Suprapubic skin (tissue), 4 donors: ENCODE results near the gene CHODL.

Experiments
- POLR2A ChIP-seq, 2 donors: fragments of 450-650 bp; IDR thresholded peaks; one replicate each; pipeline ENCODE4 v1.6.1; 2017; ENCODE audit warnings: antibody characterized with exemption in 2 of 2, mild to moderate bottlenecking in 2 of 2, moderate library complexity in 2 of 2
- POLR2AphosphoS5 ChIP-seq, 3 donors: sonication (generic); formaldehyde crosslinking; IDR thresholded peaks; one replicate each; pipeline ENCODE4 v1.6.1; 2017; ENCODE audit warnings: antibody characterized with exemption in 3 of 3
- TF ChIP-seq, protein P1 (sequence below), 2 donors: fragments of 200-600 bp in 1 of 2; fragments of 450-650 bp in 1 of 2; sonication (generic) in 1 of 2; IDR thresholded peaks; one replicate each; pipeline ENCODE4 v1.5.1; 2016 to 2019; ENCODE audit warnings: antibody characterized with exemption in 2 of 2, mild to moderate bottlenecking in 1 of 2, moderate library complexity in 1 of 2

GRCh38 chr21:18294100-18294499, 49.5 kb downstream of the CHODL start:
- TF ChIP-seq, protein P1, sequence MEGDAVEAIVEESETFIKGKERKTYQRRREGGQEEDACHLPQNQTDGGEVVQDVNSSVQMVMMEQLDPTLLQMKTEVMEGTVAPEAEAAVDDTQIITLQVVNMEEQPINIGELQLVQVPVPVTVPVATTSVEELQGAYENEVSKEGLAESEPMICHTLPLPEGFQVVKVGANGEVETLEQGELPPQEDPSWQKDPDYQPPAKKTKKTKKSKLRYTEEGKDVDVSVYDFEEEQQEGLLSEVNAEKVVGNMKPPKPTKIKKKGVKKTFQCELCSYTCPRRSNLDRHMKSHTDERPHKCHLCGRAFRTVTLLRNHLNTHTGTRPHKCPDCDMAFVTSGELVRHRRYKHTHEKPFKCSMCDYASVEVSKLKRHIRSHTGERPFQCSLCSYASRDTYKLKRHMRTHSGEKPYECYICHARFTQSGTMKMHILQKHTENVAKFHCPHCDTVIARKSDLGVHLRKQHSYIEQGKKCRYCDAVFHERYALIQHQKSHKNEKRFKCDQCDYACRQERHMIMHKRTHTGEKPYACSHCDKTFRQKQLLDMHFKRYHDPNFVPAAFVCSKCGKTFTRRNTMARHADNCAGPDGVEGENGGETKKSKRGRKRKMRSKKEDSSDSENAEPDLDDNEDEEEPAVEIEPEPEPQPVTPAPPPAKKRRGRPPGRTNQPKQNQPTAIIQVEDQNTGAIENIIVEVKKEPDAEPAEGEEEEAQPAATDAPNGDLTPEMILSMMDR (IDR thresholded peaks at IDR 0.05), result no peak
- TF ChIP-seq POLR2A (IDR thresholded peaks at IDR 0.05) (no peak), POLR2AphosphoS5 (IDR thresholded peaks at IDR 0.05) (no peak)
